GM04503 (cell line): ENCODE measurements around the gene UPB1.

Experiments
- DNase-seq: peaks from one replicate; pipeline ENCODE4 v3.0.0-alpha.2; 2012; ENCODE audit warnings: low read depth

Gene UPB1

DNA sequence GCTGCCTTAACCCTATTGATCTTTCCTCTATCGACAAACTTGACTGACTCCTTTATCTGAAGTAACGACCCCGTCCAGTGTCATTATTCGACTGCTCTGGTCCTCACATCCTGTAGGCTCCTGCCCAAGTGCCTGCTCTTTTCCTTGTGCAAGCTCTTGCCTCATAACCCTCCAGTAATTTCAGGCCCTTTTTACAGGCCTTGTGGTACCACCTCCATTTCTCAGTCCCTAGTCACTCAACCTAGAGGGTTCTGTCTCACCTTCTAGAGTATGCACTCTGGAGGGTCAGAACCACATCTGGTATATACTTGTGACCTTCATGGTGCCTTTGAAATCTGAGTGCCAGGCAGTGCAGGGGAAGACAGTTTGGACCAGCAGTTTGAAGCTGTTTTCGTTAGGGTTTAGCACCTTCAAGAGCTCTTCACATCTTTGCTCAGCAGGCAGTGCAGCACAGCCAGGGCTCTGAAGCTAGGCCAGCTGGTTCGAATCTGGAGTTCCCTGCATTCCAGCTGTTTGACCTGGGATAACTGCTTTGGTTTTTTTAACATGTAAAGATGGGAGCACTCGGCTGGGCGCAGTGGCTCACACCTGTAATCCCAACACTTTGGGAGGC, 71.9 kb downstream of the UPB1 start:
- DNase-seq, result no peak

DNA sequence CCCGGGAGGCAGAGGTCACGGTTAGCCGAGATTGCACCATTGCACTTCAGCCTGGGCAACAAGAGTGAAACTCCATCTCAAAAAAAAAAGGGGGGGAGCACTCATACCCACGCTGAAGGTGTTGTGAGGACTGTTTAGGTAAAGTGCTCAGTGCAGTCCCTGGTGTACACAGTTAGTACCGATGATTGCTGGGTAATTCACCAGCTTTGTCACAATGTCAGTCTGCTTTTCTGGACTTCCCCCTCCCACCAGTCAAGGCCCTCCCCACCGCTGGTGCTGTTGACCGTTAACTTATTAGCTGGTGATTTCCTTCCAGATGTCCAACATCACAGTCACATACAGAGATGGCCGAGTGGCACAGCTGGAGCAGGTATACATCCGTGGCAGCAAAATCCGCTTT, 72.5 kb downstream of the UPB1 start:
- DNase-seq, result no peak

DNA sequence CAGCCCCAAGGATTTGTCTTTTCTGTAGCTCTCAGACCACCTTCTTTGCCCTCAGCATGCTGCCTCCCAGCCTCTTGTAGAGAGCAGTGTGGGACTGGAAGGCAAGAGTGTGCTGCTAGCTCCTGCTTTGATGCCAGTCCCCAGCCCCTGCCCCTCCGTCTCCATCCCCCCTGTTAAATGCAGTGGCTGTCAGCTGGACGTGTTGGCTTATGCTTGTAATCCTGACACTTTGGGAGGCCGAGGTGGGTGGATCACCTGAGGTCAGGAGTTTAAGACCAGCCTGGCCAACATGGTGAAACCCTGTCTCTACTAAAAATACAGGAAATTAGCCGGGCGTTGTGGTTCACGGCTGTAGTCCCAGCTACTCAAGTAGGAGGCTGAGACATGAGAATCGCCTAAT, 76.1 kb downstream of the UPB1 start:
- DNase-seq, result no peak

DNA sequence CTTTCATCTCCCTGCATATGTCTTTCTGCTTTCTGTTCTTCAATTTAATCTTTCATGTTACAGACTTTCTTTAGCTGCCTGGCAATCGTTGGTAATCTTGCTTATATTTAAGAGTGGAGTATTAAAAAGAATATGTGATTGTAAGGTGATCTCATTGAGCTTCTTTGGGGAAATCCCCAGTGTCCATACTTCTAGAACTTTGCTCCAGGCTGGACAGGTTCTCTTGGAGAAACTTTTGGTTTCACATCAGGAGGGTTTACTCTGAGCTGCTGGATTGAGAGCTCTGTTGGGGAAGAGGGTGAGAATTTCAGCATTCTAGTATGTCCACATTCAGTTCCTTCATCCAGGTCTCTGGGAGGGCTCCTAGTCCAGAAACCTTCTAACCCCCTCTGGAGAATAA, 81.6 kb downstream of the UPB1 start:
- DNase-seq, result no peak
